Measurements from ENCODE around the gene MMRN1.

DNA sequence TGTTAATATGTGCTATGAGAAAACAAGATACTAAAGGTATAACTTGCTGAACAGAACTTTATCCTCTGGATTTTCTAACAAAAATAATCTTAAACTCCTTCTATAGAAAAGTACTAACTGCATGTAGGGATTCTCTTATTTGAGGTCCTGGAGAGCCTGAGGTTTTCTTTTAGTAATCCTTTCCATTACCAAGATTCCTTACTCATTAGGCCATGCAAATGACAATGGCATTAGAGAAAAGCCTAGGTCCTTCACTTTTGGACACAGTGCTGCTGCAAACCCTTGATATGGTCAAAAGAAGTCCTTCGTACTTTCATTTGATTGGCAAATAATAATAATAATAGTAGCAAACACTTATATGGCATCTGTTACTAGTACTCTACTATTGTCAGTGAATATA lies 3.2 kb downstream of the MMRN1 start:
- TF ChIP-seq EP300 (IDR thresholded peaks at IDR 0.05) (no peak), POLR2A (IDR thresholded peaks at IDR 0.05) (no peak)
- TF ChIP-seq, protein P1, sequence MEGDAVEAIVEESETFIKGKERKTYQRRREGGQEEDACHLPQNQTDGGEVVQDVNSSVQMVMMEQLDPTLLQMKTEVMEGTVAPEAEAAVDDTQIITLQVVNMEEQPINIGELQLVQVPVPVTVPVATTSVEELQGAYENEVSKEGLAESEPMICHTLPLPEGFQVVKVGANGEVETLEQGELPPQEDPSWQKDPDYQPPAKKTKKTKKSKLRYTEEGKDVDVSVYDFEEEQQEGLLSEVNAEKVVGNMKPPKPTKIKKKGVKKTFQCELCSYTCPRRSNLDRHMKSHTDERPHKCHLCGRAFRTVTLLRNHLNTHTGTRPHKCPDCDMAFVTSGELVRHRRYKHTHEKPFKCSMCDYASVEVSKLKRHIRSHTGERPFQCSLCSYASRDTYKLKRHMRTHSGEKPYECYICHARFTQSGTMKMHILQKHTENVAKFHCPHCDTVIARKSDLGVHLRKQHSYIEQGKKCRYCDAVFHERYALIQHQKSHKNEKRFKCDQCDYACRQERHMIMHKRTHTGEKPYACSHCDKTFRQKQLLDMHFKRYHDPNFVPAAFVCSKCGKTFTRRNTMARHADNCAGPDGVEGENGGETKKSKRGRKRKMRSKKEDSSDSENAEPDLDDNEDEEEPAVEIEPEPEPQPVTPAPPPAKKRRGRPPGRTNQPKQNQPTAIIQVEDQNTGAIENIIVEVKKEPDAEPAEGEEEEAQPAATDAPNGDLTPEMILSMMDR (IDR thresholded peaks at IDR 0.05) = no peak

Measured in ovary (tissue), 3 donors.